GM21786 (cell line): ENCODE data around the gene WASHC3.

Experiments used
- ATAC-seq: cut with Tn5 transposase; IDR thresholded peaks from one replicate; pipeline ENCODE4 v1.9.1; 2021; ENCODE audit not compliant: unreplicated experiment

WASHC3 gene

GRCh38 chr12:101982307-101982706 lies 79.5 kb downstream of the WASHC3 start:
- ATAC-seq = no peak

GRCh38 chr12:101981868-101982267 lies 79.9 kb downstream of the WASHC3 start:
- ATAC-seq = no peak

- no peak for ATAC-seq
Observed at GRCh38 chr12:101968770-101969169, 93.0 kb downstream of the WASHC3 start.

- no peak for ATAC-seq
Observed at GRCh38 chr12:101967506-101967905, 94.3 kb downstream of the WASHC3 start.

- no peak for ATAC-seq
Observed at GRCh38 chr12:101966496-101966895, 95.3 kb downstream of the WASHC3 start.

- ATAC-seq = no peak
Observed at GRCh38 chr12:101963697-101964096, 98.1 kb downstream of the WASHC3 start.
